T-cell (primary cell): ENCODE results near the gene RAPSN. TPM values are rescaled to one million over a fixed set of nuclear protein-coding genes. Genes with fewer than 3 reads are reported as not detected.
A peak's percentile ranks its signal among the peaks of the same experiment; 100 is the strongest.

Source experiments
- ATAC-seq, 4 experiments: fragments of 200-7000 bp in 3 of 4; fragments of 150-1000 bp in 1 of 4; cut with Tn5 transposase; replicated peaks in 1 of 4; 1 replicate in 3 of 4; 2 replicates in 1 of 4; pipeline ENCODE4 v1.10.0; 2021; ENCODE audit warnings: moderate library complexity in 3 of 4, mild to moderate bottlenecking in 2 of 4, moderate number of reproducible peaks in 1 of 4
- CTCF ChIA-PET, 2 donors: fragments of 300-600 bp; sonication (Branson Sonifier 250); formaldehyde crosslinking; loops; one replicate each; lab custom pipeline; 2022; ENCODE audit warnings: antibody characterized with exemption in 2 of 2; lab: Charles Lee
- POLR2A ChIA-PET, 2 donors: fragments of 300-600 bp; sonication (Branson Sonifier 250); formaldehyde crosslinking; loops; one replicate each; lab custom pipeline; 2022; ENCODE audit warnings: antibody characterized with exemption in 2 of 2; lab: Charles Lee
- DNase-seq, 35 experiments: peaks; one replicate each; pipeline versions ENCODE4 v3.0.0 to v3.0.0-alpha.2; 2013 to 2023
- H3K27ac ChIP-seq: one replicate; pipeline ENCODE4 v1.5.1; 2013; ENCODE audit warnings: low read length
- H3K27me3 ChIP-seq, 2 experiments: replicated peaks in 1 of 2; 1 replicate in 1 of 2; 2 replicates in 1 of 2; pipeline versions ENCODE4 v1.6.1 to v1.7.0; 2013; ENCODE audit warnings: low read length in 1 of 2, mixed read lengths in 1 of 2; ENCODE audit not compliant: control insufficient read depth in 2 of 2, insufficient read depth in 2 of 2; ENCODE audit errors: extremely low read depth in 1 of 2
- H3K36me3 ChIP-seq, 2 donors: 1 replicate in 1 of 2; 2 replicates in 1 of 2; pipeline versions ENCODE4 v1.6.1 to v1.7.0; 2013; ENCODE audit warnings: low read length in 1 of 2; ENCODE audit not compliant: control insufficient read depth in 2 of 2, insufficient read depth in 1 of 2; ENCODE audit errors: extremely low read depth in 1 of 2
- H3K4me1 ChIP-seq, 2 experiments: 1 replicate in 1 of 2; 2 replicates in 1 of 2; pipeline versions ENCODE4 v1.6.1 to v1.7.0; 2013; ENCODE audit warnings: low read length in 2 of 2, mixed read lengths in 1 of 2; ENCODE audit not compliant: insufficient read depth in 2 of 2, control insufficient read depth in 1 of 2; ENCODE audit errors: extremely low read depth in 1 of 2
- H3K4me3 ChIP-seq, 2 donors: 1 replicate in 1 of 2; 2 replicates in 1 of 2; pipeline versions ENCODE4 v1.5.1 to v1.7.0; 2013; ENCODE audit warnings: mild to moderate bottlenecking in 2 of 2, low read length in 1 of 2, moderate library complexity in 1 of 2; ENCODE audit not compliant: control insufficient read depth in 1 of 2; ENCODE audit errors: extremely low read depth in 1 of 2
- H3K9me3 ChIP-seq: 2 replicates; pipeline ENCODE4 v1.7.0; 2013
- H3K27ac Mint-ChIP-seq, 2 donors: one replicate each; pipeline ENCODE4 v1.8.0; 2020 to 2021; ENCODE audit warnings: mild to moderate bottlenecking in 2 of 2, mixed read lengths in 2 of 2
- H3K27me3 Mint-ChIP-seq, 2 donors: one replicate each; pipeline ENCODE4 v1.8.0; 2021 to 2022; ENCODE audit warnings: mixed read lengths in 2 of 2
- H3K36me3 Mint-ChIP-seq: one replicate; pipeline ENCODE4 v1.8.0; 2021; ENCODE audit warnings: mixed read lengths
- H3K4me1 Mint-ChIP-seq, 3 donors: one replicate each; pipeline ENCODE4 v1.8.0; 2020 to 2022; ENCODE audit warnings: mixed read lengths in 3 of 3, mild to moderate bottlenecking in 1 of 3
- H3K4me3 Mint-ChIP-seq, 3 donors: one replicate each; pipeline ENCODE4 v1.8.0; 2020 to 2022; ENCODE audit warnings: mild to moderate bottlenecking in 3 of 3, mixed read lengths in 3 of 3, moderate library complexity in 3 of 3
- H3K9me3 Mint-ChIP-seq, 3 donors: one replicate each; pipeline ENCODE4 v1.8.0; 2020 to 2022; ENCODE audit warnings: mixed read lengths in 3 of 3
- WGBS: methylation state at CpG from one replicate; pipeline ENCODE4 v1.1.5; 2013; ENCODE audit warnings: missing lambda C conversion rate; ENCODE audit not compliant: insufficient coverage; 5-methylcytosine and 5-hydroxymethylcytosine counted together
- total RNA-seq, 35 experiments: library from RNA in 6 of 35; stranded (reverse) in 6 of 35; fragments of 120-200 nt in 1 of 35; gene quantifications; one replicate each; pipeline versions ENCODE4 v1.2.1 to v1.2.4 and lab custom pipeline; 2013 to 2026

Gene RAPSN
- total RNA-seq, 5 donors from 2014 or later (not counting 1 experiment from before 2014, with no cell fraction given): 1.1 to 3.4 (median 1.4) TPM

- 10% methylated on average over 49 of the region's 50 CpGs for WGBS
- Mint-ChIP-seq H3K9me3 (no peaks in the 10 kb centered on the region), H3K36me3 (peaks cover 3% of the 10 kb centered on the region), H3K27ac (peak overlapping the region; percentile 93 to 95), H3K4me3 (peak overlapping the region; percentile 88 to 96 (median 90)), H3K27me3 (no peaks in the 10 kb centered on the region), H3K4me1 (peaks cover 24% of the 10 kb centered on the region in 3 donors)
- Histone ChIP-seq H3K9me3 (no peaks in the 10 kb centered on the region), H3K4me1 (peaks cover 7 to 35% of the 10 kb centered on the region in 2 experiments), H3K27me3 (no peaks in the 10 kb centered on the region), H3K4me3 (peak overlapping the region; percentile 55 to 58), H3K36me3 (peaks cover 0 to 12% of the 10 kb centered on the region in 2 donors), H3K27ac (peak overlapping the region; percentile 66)
- ATAC-seq (peak in 1 of 4 experiments; percentile 7), DNase-seq (peak in 2 of 35 experiments; percentile 20 to 29)
- ChIA-PET POLR2A (no interaction called here), CTCF (interaction anchor here in 1 of 2 donors (0.6 to 2.3 kb wide), 4 partner anchors 9 to 469 kb away, joined by 3 to 12 read pairs (median 3); no protein-coding TSS in a partner anchor)
Measured at GRCh38 chr11:47408598-47409439, 40.1 kb downstream of the RAPSN start.

DNA sequence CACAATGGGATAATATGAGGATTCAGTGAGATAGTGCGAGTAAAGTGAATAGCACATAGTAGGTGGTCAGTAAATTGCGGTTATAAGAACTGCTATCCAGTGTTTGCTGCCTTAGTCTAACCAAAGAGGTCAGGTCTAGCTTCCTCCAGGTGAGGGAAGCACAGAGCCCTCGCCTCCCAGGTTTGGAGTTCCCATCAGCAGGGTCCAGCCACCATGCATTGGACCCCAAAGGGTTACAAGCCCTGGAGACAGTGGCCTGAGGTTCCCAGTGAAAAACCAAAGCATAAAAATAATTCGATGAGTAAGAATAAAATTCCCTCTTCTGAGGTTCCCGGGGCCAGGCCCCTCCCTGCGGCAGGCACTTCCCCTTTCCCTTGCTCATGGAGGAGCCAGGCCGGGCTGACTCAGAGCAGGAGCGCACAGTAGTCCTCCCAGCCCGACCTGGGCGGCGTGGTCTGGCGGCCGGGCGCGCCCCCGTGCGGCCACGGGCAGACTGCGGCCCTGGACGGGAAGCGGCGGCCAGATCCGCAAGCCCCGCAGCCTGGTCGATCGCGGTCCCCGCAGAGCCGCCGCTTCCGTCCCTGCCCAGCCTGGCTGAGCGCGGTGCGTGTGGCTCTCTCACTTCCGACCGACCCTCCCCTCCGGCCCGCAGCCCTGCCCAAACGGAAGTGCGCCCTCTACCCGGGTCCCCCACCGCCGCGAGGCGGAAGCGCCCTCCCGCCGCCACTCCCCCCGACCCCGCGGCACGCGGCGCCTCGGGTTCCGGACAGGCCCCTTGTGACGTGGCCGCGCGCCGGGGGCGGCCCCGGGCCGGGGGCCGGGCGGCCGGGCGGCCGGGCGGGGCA is 41.0 kb downstream of the RAPSN start, which contains the start of gene SLC39A13:
Gene SLC39A13, plus strand, starts transcription at position 845 of the 845 bp plus-strand sequence. CDS start 1,505 bp downstream, outside the sequence.
- DNase-seq (peak; percentile 71 to 93 (median 83)), ATAC-seq (peak; percentile 87 to 92 (median 89))
- Mint-ChIP-seq H3K4me3 (peak within 1 kb of the TSS; percentile 88 to 96 (median 90)), H3K9me3 (no peaks in the 10 kb centered on the region), H3K4me1 (peaks cover 24% of the 10 kb centered on the region in 3 donors), H3K27ac (peak within 1 kb of the TSS; percentile 94 to 95), H3K27me3 (no peaks in the 10 kb centered on the region), H3K36me3 (no peaks in the 10 kb centered on the region)
- ChIA-PET CTCF (interaction anchor here (0.5 to 2.3 kb wide), 6 partner anchors 8 to 105 kb away, joined by 3 to 12 read pairs (median 4); no protein-coding TSS in a partner anchor), POLR2A (no interaction called here)
- Histone ChIP-seq H3K4me1 (peaks cover 7 to 35% of the 10 kb centered on the region in 2 experiments), H3K4me3 (peak within 1 kb of the TSS; percentile 66 to 69), H3K27me3 (no peaks in the 10 kb centered on the region), H3K27ac (peak within 1 kb of the TSS; percentile 75), H3K9me3 (no peaks in the 10 kb centered on the region), H3K36me3 (peaks cover 0 to 5% of the 10 kb centered on the region in 2 donors)
- 2% methylated on average over 70 of the region's 70 CpGs for WGBS

GRCh38 chr11:47406896-47407745 is 41.8 kb downstream of the RAPSN start:
- Mint-ChIP-seq H3K9me3 (no peaks in the 10 kb centered on the region), H3K27me3 (no peaks in the 10 kb centered on the region), H3K36me3 (no peaks in the 10 kb centered on the region), H3K4me1 (peaks cover 24% of the 10 kb centered on the region in 3 donors), H3K27ac (peak overlapping the region; percentile 94 to 95), H3K4me3 (peak overlapping the region; percentile 79 to 96 (median 85))
- H3K27me3 ChIP-seq: no peaks in the 10 kb centered on the region
- H3K27ac ChIP-seq: peak overlapping the region; percentile 75
- H3K4me1 ChIP-seq: peaks cover 7 to 35% of the 10 kb centered on the region in 2 experiments
- peak overlapping the region; percentile 66 to 69 for H3K4me3 ChIP-seq
- H3K36me3 ChIP-seq: peaks cover 0 to 2% of the 10 kb centered on the region in 2 donors
- DNase-seq (no peak), ATAC-seq (no peak)
- no peaks in the 10 kb centered on the region for H3K9me3 ChIP-seq
- ChIA-PET CTCF (interaction anchor here (0.5 to 2.3 kb wide), 4 partner anchors 33 to 104 kb away, joined by 3 to 12 read pairs (median 8); no protein-coding TSS in a partner anchor), POLR2A (no interaction called here)
- WGBS: 79% methylated on average over 12 of the region's 12 CpGs

DNA sequence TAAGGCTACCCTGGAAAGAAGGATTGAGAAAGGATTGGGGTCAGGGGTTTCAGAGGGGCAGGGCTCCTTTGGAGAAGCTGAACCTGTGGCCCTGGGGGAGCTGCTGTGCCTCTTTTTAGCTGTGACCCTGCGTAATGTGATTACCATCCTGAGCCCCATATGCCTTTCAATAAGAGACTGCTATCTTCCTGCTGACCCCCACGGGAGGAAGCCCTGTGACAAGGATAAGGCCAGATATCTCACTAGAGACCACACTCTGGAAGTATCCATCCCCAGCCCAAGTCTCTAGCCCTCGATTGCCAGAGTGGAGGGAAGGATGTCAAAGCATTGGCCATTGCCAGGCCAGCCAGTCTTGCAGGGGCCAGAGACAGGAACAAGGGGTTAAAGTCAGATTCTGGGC is 45.4 kb downstream of the RAPSN start:
- ATAC-seq: no peak
- Mint-ChIP-seq H3K27me3 (no peaks in the 10 kb centered on the region), H3K27ac (peak overlapping the region in 1 of 2 donors; percentile 31), H3K9me3 (no peaks in the 10 kb centered on the region), H3K4me1 (peaks cover 25 to 30% (median 28%) of the 10 kb centered on the region in 3 donors), H3K4me3 (no peak overlapping the region), H3K36me3 (no peaks in the 10 kb centered on the region)
- Histone ChIP-seq H3K27ac (no peak overlapping the region), H3K36me3 (no peaks in the 10 kb centered on the region), H3K4me1 (peaks cover 10 to 37% of the 10 kb centered on the region in 2 experiments), H3K27me3 (no peaks in the 10 kb centered on the region), H3K4me3 (no peak overlapping the region), H3K9me3 (no peaks in the 10 kb centered on the region)
- ChIA-PET POLR2A (no interaction called here), CTCF (interaction anchor here in 1 of 2 donors (1.0 kb wide), 1 partner anchor 9 kb away, joined by 3 read pairs; no protein-coding TSS in a partner anchor)
- 100% methylated on average over 1 of the region's 3 CpGs for WGBS
- no peak for DNase-seq

DNA sequence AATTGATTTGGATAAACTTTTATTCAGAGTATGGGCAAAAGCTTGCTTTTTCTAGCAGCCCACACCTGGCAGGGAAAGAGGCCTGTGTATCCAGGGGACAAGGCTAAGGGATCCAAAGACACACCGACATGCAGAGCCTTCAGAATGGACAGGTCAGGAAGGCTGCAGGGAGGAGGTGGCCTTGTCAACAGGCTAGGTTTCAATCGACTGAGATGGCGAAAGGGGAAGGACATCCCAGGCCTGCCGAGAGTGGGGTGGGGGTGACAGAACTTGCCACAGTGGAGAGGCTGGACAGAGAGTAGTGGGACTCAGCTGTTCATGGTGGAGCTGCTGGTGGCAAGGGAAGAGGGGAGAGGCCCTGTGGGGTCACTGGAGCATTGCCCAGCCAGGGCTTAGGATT is 45.8 kb downstream of the RAPSN start:
- POLR2A ChIA-PET: interaction anchor here (0.6 to 0.7 kb wide), 2 partner anchors 8 to 1279 kb away, joined by 3 to 4 read pairs; no protein-coding TSS in a partner anchor
- no peak overlapping the region for H3K27ac ChIP-seq
- no peaks in the 10 kb centered on the region for H3K27me3 ChIP-seq
- Mint-ChIP-seq H3K4me1 (peaks cover 28 to 34% (median 29%) of the 10 kb centered on the region in 3 donors), H3K36me3 (no peaks in the 10 kb centered on the region), H3K4me3 (no peak overlapping the region), H3K27me3 (no peaks in the 10 kb centered on the region), H3K9me3 (no peaks in the 10 kb centered on the region), H3K27ac (peak overlapping the region; percentile 18 to 57)
- H3K4me3 ChIP-seq: no peak overlapping the region
- WGBS: 83% methylated on average over 4 of the region's 4 CpGs
- H3K36me3 ChIP-seq: no peaks in the 10 kb centered on the region
- CTCF ChIA-PET: interaction anchor here (0.9 to 1.0 kb wide), 2 partner anchors 10 to 29 kb away, joined by 3 read pairs; no protein-coding TSS in a partner anchor
- no peak for ATAC-seq
- H3K9me3 ChIP-seq: no peaks in the 10 kb centered on the region
- peaks cover 10 to 38% of the 10 kb centered on the region in 2 experiments for H3K4me1 ChIP-seq
- DNase-seq: no peak
